Nucleus accumbens (tissue), 56 donors: ENCODE measurements around the gene MPHOSPH10.
"Not testable (repeated sequence)": the region's sequence is repeated elsewhere in the genome, so short reads cannot be mapped to it uniquely, and the experiment has no call there.

Experiments
- DNase-seq, 56 donors: peaks; one replicate each; lab custom pipeline; 2025; lab: John Stamatoyannopoulos, UW

Gene MPHOSPH10

GRCh38 chr2:71157124-71157793, 26.8 kb downstream of the MPHOSPH10 start:
- peak in 42 of 56 donors; percentile 2 to 84 (median 38) for DNase-seq

DNA sequence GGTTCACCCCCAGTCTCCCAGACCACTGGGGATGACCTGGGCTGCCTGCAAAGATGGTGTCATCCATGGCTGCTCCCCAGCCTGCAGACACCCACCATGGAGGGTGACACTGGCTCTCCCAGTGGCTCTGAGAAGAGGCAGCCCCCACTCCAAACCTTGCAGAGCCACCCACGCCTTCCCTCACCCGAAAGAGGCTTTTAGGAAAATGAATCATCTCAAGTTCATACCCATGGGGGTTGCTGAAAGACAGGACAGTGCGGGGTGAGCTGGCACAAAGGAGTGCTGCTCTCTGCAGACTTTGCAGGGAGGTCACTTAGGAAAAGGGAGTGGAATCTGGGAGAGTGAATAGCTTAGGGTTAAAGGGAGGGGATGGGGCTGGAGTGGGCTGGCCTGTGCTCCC, 36.4 kb downstream of the MPHOSPH10 start:
- DNase-seq, result peak in 28 of 56 donors; percentile 6 to 74 (median 30)

GRCh38 chr2:71173096-71173495, 42.7 kb downstream of the MPHOSPH10 start:
- DNase-seq, result no peak

- DNase-seq, result no peak
Observed at GRCh38 chr2:71174207-71174606, 43.8 kb downstream of the MPHOSPH10 start.

DNA sequence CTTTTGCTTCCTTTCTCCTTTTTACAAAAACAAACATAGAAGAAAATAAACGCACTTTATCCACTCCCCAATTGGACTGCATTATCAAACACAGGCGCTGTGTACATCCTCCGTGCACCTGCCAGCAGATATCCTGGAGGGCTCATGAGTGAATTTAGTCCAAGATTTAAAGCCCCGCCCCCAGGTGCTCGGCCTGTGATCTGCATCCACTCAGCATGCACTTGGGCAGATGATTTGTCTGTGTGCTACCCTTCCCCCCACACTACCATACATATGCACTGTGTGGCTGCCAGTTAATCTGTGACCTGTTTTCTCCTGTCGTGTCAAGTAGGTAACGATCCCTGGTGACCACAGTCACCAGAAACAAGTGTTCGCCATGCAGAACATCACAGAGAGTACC, 48.4 kb downstream of the MPHOSPH10 start:
- DNase-seq, result not testable (repeated sequence)

DNA sequence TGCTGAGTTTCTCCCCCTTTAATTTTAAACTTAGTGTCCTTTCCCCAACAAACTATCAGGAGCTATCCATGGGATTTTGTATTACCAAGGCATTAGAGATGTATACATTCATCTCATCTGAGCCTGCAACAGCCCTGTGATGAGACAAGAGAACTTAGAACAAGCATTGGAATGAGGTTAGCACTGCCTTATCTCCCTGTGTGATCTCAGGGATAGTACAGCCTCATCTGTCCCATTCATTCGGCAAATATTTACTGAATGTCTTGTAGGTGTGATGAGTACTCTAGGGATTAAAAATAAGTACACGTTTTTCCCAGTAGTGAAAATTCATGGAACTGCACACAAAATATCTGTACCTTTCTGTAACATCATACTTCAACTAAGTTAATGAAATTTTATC, 50.9 kb downstream of the MPHOSPH10 start:
- DNase-seq, result no peak

DNA sequence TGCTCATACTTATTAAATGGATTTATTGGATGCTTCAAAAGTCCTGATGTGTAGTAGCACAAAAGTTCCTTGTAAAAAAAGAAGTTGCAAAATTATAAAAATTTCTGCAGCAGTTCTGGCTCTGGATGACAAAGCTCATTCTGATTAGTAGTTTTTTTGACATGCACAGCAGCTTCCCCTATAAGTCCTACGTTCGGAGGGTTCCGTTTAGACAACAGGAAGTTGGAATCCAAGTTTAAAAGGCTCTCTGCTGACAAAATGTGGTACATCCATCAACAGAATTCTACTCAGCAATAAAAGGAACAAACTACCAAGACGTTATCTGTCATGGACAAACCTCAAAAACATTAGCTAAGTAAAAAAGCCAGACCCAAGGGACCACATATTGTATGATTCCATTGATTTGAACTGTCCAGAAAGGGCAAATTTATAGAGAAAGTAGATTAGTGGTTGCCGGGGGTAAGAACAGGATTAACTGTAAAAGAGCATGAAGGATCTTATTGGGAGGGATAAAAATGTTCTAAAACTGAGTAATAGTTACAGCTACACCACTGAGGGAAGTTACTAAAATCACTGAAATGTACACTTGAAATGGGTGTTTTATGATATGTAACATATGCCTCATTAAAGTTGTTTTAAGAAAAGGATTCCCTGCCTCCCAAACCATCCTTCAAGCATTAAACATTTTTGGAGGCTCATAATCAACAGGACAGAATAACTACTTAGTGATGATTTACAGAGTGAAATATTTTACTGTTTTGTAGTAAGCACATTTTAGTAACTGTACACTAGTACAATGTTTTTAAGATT, 53.1 kb downstream of the MPHOSPH10 start:
- DNase-seq, result not testable (repeated sequence)

DNA sequence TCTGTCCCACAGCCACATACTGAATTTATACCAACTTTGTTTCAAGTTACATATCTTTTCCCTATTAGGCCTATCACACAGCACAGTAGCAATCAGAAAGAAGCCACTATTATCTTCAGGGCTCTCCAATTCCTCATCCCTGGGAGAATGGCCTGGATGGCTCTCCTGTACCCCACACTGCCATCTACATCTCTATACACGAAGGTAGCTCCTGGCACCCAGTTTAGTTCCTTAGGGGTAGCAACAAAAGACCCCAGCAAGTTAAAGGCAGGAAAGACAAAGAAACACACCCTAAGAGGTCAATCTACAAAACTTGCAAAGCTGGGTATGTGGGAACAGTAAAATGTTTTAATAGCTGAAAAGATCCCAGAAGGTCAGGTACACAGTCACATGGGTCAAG, 56.5 kb downstream of the MPHOSPH10 start:
- DNase-seq, result no peak

DNA sequence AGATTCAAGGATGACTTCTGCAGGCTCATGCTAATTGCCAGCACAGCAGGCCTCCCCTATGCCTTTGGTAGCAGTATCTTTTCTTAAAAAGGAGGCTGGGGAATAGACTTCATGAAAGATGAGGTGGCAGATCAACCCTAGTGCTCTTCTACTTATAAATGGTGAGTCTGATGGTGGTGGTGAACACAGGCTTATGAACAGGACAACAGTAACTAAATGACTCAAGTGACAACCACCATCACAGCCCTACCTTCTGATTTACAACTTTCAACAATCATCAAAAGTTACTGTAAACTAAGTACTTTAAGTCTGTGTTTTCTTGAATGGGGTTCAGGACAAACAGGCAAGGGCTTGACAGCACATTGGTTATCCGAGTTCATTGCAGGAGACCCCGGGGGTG, 57.2 kb downstream of the MPHOSPH10 start:
- no peak for DNase-seq

GRCh38 chr2:71190656-71191569, 60.5 kb downstream of the MPHOSPH10 start:
- DNase-seq, result peak in 12 of 56 donors; percentile 1 to 49 (median 12)

- DNase-seq, result no peak
Observed at GRCh38 chr2:71191570-71191943, 61.1 kb downstream of the MPHOSPH10 start.
